ENCODE data around the gene TUBB4B.

The TUBB4B gene

DNA sequence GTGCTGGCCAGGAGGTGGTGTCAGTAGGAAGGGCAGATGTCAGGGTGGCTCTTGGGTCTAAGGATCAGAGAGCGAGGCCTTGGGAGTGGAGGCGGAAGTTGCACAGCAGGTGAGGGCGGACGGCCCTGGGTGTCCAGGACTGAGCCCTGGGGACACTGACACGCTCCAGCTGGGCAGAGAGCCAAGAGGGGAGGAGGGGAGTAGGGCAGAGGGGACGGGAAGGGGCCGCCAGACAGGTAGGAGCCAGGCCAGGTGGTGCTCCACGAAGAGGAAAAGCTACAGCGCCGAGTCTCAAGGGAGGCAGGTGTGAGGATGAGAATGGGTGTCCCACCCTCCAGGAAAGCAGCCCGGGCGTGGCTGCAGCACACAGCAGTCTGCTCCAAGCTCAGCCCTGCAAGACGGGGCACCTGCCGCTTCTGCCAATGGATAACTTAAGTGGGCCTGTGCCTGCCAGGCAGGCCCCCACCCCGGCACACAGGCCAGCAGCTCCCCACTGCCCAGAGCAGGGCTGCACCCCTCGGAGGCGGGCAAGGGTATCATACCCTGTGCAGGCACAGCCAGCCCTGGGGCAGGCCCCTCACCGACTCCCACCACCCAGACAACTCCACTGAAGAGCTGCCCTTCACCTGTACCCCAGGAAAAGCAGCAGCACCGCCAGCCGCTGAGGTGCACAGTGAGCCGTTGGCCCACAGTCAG lies 45.4 kb upstream of the TUBB4B start:
- DNase-seq (ENCODE audit: insufficient read length, low spot score): no peak
- TF ChIP-seq, protein P1, sequence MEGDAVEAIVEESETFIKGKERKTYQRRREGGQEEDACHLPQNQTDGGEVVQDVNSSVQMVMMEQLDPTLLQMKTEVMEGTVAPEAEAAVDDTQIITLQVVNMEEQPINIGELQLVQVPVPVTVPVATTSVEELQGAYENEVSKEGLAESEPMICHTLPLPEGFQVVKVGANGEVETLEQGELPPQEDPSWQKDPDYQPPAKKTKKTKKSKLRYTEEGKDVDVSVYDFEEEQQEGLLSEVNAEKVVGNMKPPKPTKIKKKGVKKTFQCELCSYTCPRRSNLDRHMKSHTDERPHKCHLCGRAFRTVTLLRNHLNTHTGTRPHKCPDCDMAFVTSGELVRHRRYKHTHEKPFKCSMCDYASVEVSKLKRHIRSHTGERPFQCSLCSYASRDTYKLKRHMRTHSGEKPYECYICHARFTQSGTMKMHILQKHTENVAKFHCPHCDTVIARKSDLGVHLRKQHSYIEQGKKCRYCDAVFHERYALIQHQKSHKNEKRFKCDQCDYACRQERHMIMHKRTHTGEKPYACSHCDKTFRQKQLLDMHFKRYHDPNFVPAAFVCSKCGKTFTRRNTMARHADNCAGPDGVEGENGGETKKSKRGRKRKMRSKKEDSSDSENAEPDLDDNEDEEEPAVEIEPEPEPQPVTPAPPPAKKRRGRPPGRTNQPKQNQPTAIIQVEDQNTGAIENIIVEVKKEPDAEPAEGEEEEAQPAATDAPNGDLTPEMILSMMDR (IDR thresholded peaks at IDR 0.05; ENCODE audit: insufficient read depth, missing control alignments): no peak
- no peak for FAIRE-seq

DNA sequence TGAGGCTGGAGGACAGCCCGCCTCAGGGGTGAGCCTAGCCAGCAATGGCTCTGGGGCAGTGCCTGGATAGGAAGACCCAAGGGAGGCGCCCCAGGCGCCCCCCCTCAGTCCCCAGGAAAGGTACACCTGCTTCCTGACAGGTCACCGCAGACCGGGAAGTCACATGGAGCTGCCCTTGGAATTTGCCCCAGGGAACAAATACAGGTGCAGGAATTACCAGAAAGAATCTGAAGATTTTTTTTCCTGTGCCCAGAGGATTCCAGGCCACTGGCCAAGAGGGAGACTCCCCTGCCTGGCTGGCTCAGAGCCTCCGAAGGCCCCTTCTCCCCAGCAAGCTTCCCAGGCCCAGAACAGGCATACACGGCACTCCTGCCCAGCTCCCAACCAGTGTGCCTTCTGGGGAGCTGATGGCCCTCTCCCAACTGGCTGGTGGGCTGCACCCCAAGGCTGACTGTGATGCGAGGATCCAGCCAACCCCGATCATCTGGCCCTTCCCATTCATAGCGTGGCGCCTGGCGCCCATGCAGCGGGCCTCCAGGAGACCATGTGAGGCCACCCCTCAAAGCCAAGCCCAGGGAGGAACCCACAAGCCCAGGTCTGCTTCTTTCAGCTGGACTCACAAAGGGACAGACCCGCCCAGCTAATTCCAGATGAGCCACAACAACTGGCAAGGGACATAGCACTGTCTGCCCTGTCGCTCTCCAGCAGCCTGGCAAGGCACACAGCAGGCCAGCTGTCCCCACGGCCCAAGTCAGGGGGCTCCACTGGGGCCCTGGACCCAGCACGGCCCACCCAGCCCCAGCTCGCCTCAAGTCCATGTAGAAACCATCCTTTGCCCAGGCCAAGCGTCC lies 42.8 kb upstream of the TUBB4B start:
- DNase-seq (ENCODE audit: insufficient read length, low spot score) (no peak), FAIRE-seq (no peak)
- TF ChIP-seq, protein P1 (IDR thresholded peaks at IDR 0.05; ENCODE audit: insufficient read depth, missing control alignments): no peak

DNA sequence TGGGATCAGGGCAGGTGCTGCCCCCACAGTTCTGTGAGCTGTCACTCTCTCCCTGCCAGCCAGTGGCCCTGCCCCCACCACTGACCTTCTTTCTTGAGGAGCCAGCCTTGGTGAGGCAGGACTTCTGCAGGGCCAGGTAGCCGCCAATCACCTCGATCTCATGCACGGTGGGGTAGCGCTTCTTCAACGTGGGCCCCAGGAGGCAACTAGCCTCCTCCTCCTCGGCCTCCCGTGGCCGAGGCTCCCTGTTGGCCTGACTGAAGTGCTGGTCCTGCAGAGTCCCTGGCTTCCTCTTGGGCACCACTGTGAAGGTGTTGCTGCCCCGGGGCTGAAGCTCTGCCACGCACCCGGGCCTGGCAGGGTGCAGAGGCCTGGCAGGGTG lies 42.2 kb upstream of the TUBB4B start:
- FAIRE-seq (no peak), DNase-seq (ENCODE audit: insufficient read length, low spot score) (no peak)
- TF ChIP-seq, protein P1 (IDR thresholded peaks at IDR 0.05; ENCODE audit: insufficient read depth, missing control alignments): no peak

DNA sequence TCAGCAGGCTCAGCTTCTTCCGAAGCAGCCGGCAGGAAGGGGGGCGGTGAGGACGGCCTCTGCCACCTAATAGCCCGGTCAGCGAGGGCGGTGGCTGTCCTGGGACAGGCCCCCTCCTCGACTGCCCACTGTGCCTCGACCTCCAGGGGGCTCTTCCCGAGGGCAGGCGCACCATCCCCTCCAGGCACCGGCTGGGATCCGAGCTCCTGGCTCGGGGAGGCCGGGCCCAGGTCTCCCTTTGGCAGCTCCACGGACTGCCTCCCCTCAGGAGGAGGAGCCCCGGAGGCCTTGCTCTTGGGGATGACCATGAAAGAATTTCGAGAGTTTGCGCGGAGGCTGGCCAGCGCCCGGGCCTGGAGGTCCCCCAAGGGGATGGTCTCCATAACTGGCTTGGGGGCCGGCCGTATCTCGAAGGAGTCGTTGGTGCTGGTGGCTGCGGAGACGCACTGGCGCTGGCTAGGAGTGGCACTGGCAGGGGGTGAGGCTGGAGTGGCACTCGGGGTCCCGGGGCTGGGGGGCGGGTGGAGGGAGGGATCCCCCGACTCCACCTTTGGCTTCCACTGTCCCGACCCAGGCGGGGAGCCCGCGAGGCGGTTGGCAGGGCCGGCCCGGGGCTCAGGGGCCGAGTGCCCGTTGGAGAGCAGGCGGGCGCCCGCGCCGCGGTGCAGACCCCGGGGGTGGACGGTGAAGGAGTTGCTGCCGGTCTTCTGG lies 41.5 kb upstream of the TUBB4B start:
- DNase-seq (ENCODE audit: insufficient read length, low spot score) (no peak), FAIRE-seq (no peak)
- TF ChIP-seq, protein P1 (IDR thresholded peaks at IDR 0.05; ENCODE audit: insufficient read depth, missing control alignments): no peak

DNA sequence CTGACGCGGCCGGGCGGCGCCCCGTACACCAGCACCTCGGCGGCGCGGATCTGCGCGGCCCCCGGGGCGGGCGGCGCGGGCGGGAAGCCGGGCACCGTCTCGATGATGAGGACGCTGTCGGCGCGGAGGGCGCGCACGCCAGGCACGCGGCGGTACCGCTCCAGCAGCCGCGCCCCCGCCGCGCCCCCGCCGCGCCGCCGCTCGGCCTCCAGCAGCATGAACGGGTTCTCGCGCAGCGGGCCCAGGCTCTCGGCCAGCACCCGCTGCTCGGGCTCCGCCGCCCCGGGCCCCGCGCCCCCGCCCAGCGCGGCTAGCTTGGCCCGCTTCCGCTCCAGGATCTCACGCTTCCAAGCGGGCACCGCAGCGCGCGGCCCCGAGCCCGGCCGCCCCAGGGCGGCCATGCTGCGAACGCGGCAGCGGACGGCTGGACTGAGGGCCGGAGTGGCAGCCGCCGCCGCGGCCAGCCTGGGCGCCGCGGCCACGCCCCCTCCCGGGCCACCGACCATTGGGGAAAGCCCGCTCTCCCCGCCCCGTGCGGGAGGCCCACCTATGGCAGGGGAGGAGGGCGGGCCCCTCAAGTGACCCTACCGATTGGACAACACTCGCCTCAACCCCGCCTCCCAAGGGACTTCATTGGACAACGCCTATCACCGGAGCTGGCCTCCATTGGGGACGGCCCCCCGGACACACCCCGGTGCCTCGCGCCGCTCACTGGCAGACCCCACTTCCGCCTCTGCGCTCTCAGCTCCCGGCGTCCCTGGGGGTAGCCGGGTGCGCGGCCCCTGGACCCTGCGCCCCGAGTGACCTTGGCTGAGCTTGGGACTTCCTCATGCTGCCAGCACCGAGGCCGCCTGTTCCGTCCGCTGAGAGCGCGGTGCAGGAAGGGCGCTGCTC lies 40.5 kb upstream of the TUBB4B start, which contains the start of gene TPRN:
TSS of gene TPRN (minus strand) at position 431 of the 894 bp plus-strand sequence. CDS start at position 401, 30 bp downstream.
- FAIRE-seq: no peak
- DNase-seq (ENCODE audit: insufficient read length, low spot score): peak; percentile 100
- TF ChIP-seq, protein P1 (IDR thresholded peaks at IDR 0.05; ENCODE audit: insufficient read depth, missing control alignments): no peak

DNA sequence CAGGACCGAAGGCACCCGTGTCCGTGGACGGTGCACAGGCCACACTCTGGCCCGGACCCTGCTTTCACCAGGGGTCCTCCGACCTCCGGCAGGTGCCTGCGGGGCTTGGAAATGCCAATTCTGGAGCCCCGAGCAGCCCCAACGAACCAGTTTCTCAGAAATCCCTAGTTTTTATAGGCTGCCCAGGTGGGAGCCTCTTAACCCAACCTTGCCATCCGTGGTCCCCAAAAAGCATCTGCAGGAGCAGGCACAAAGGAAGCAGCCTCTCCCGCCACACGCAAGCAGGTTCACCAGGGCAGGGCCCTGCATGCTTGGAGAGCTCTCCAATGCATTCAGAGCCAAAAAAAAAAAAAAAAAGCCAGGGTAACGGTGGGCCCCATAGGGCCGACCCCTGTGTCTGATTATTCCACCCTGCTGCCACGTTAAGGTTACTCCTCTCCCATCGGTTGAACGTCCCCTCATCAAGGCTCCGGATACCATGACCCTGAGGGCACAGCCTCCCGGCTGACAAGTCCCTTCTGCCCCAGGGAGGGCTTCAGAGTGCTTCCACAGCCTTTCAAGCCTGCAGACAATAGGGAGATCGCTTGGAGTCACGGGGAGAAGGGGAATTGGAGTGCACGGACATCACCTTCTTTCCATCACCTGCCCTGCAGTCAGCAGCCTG lies 39.8 kb upstream of the TUBB4B start:
- TF ChIP-seq, protein P1 (IDR thresholded peaks at IDR 0.05; ENCODE audit: insufficient read depth, missing control alignments): no peak
- no peak for FAIRE-seq
- no peak for DNase-seq (ENCODE audit: insufficient read length, low spot score)

All from D721Med (cell line).